Measurements from ENCODE around the gene KAT7.
A peak's percentile ranks its signal among the peaks of the same experiment; 100 is the strongest.
"Not testable (repeated sequence)": the region's sequence is repeated elsewhere in the genome, so short reads cannot be mapped to it uniquely, and the experiment has no call there.

The KAT7 gene

DNA sequence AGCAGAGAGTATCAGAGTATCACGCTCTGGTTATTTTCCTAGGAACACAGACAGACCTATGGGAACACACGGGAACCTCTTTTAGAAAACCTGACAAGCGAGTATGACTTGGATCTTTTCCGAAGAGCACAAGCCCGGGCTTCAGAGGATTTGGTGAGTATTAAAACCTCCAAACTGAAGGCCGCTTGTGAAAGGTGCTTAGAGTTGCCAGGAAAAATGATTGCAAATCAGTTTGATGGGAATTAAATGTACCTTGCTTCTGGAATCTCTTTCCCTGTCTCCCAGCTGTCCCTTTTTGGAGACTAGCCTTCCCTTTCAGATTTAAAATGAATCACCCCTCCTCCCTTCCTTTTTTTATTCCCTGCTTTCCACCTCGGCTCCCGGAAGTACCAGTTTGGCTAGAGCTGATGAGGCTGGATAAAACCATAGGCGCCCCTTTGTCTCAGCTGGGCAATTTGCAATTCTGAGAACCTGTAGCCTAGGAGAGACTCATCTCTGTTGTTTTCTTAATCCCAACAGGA lies 27.3 kb downstream of the KAT7 start:
- H3K4me3 Mint-ChIP-seq = no peak overlapping the region
- no peak for ATAC-seq
- H3K4me1 Mint-ChIP-seq = peaks cover 22% of the 10 kb centered on the region

DNA sequence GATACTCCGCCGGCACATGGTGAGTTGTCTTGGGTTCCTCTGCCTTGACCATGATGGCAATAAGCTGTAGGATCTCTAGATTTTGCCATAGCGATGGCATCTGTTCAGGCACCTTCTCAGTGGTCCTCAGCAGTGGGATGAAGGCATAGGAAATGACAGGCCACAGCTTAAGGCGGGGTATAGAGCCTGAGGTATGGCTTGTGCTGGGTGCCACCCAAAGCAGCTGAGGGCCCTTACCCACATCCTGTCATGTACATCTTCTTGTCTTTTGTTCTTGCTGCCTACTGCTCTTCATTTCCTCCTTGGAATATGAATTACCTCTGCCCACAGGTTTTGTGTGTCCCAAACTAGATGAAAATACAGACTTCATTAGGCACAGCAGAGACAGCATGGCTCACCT lies 29.5 kb downstream of the KAT7 start:
- Mint-ChIP-seq H3K36me3 (peaks cover 99% of the 10 kb centered on the region), H3K27ac (peak overlapping the region; percentile 62), H3K9me3 (no peaks in the 10 kb centered on the region), H3K4me1 (peaks cover 22% of the 10 kb centered on the region), H3K4me3 (no peak overlapping the region)
- peak in 1 of 2 donors; percentile 4 for DNase-seq (ENCODE audit: low spot score in 2 of 2)
- ATAC-seq = peak; percentile 100

More for the DNA sequence above, 27.3 kb downstream of the KAT7 start:
- Mint-ChIP-seq H3K9me3 (no peaks in the 10 kb centered on the region), H3K27ac (peak overlapping the region; percentile 71), H3K36me3 (peaks cover 99% of the 10 kb centered on the region)
- DNase-seq (ENCODE audit: low spot score in 2 of 2) = no peak

DNA sequence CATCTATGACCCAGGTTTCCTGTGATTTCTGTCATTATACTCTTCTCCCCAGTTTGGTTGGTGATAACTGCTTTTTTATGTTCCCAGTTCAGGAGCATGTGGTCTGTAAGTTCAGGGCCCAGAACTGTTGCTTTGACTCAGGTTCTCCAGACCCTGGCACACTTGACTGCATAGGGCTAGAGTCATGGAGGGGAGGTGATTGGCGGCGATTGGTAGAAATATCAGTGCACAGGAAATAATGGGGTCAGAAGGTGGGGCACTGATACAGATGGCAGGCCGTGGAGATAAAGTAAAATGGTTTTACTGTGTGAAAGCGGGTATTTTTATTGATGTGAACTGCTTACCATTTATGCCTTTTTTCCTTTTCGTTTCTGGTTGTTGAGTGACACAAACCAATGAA lies 30.7 kb downstream of the KAT7 start:
- Mint-ChIP-seq H3K4me1 (peaks cover 22% of the 10 kb centered on the region), H3K27ac (peak overlapping the region; percentile 62), H3K4me3 (no peak overlapping the region), H3K9me3 (no peaks in the 10 kb centered on the region), H3K36me3 (peaks cover 99% of the 10 kb centered on the region)
- no peak for ATAC-seq
- DNase-seq (ENCODE audit: low spot score in 2 of 2) = no peak

DNA sequence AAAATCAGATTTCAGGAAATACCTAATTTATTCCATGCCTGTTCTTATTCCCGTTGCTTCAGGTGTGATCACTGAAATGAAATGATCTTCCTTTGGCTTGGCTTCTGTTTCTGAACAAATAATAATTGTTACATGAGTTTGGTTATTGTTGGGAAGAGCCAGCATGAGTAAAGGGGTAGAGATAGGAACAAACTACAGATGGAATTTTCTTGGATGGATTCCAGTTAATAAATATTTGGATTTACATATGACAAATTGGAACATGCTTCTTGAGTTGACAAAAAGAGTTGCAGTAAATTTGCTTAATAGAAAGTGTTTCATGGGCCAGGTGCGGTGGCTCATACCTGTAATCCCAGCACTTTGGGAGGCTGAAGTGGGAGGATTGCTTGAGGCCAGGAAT lies 31.2 kb downstream of the KAT7 start:
- Mint-ChIP-seq H3K27ac (peak overlapping the region; percentile 62), H3K9me3 (no peaks in the 10 kb centered on the region), H3K4me1 (peaks cover 22% of the 10 kb centered on the region), H3K36me3 (peaks cover 99% of the 10 kb centered on the region), H3K4me3 (no peak overlapping the region)
- no peak for DNase-seq (ENCODE audit: low spot score in 2 of 2)
- ATAC-seq = no peak

DNA sequence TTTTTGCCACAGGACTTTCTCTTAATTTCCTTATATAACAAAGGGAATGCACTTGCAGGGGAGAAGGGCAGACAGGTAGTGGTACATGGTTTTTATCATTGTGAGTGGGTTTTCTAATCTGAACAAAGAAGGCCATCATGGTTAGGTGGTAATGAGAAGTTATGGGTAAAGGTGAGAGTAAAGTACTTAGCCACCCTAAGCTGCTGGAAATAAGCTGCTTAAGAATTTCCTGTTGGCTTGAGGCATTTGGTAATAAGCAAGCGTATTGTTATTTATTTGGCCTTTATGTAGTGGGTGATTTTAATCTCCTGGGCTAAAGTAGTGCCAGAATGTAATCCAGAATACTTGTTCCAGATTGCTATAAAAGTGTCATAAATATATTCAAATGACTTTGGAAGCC lies 32.3 kb downstream of the KAT7 start:
- Mint-ChIP-seq H3K9me3 (no peaks in the 10 kb centered on the region), H3K27ac (peak overlapping the region; percentile 72), H3K4me1 (peaks cover 22% of the 10 kb centered on the region), H3K36me3 (peaks cover 99% of the 10 kb centered on the region), H3K4me3 (no peak overlapping the region)
- DNase-seq (ENCODE audit: low spot score in 2 of 2) (no peak), ATAC-seq (no peak)

DNA sequence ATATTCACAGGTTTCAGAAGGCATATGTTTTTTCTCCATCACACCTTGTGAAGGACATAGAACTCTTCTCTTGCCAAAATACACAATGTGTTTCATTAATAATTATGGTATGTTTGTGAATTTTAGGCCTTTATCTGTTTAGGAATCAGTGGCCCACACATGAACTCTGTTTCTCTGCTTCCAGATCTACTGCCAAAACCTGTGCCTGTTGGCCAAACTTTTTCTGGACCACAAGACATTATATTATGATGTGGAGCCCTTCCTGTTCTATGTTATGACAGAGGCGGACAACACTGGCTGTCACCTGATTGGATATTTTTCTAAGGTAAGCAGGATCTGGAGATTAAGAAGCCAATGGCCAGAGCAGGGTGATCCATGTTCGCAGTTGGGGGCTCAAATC lies 33.0 kb downstream of the KAT7 start:
- Mint-ChIP-seq H3K27ac (peak overlapping the region; percentile 72), H3K4me1 (peaks cover 22% of the 10 kb centered on the region), H3K9me3 (no peaks in the 10 kb centered on the region), H3K4me3 (no peak overlapping the region), H3K36me3 (peaks cover 99% of the 10 kb centered on the region)
- DNase-seq (ENCODE audit: low spot score in 2 of 2) (no peak), ATAC-seq (no peak)

DNA sequence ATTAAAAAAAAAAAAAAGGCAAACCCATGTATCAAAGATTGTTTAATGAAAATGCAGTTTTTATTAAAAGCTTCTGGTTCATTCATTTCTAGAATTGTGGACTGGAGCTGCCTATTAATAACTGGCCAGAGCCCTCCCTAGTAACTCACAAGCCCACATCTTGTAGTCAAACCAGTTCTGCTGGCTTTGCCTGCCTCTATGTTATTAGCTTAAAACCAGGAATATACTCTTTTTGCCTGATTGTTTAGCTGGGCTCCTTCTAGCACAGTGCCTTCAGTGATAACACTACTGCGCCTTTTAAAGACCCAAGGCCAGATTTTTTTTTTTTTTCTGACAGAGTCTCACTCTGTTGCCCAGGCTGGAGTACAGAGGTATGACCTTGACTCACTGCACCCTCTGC lies 33.4 kb downstream of the KAT7 start:
- DNase-seq (ENCODE audit: low spot score in 2 of 2) (no peak), ATAC-seq (no peak)
- H3K4me1 Mint-ChIP-seq = peaks cover 22% of the 10 kb centered on the region
- no peaks in the 10 kb centered on the region for H3K9me3 Mint-ChIP-seq
- no peak overlapping the region for H3K27ac Mint-ChIP-seq
- peaks cover 99% of the 10 kb centered on the region for H3K36me3 Mint-ChIP-seq
- no peak overlapping the region for H3K4me3 Mint-ChIP-seq

DNA sequence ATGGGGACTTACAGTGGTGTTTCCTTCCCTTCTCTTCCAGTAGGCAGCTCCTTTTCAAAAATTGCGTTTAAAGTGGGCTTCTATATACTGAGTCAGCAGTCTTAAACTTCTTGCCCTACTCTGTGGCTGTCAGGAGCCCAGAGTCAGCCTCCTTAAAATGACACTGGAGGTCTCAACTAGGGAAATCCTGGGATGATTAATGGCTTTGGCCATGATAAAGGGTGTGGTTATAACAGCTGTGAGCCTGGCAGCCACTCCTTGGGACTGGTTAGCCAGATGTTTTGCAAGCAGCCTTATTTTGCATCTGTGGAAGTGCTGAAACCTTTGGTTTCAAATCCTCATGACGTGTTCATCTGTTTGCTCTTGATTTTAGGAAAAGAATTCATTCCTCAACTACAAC lies 34.3 kb downstream of the KAT7 start:
- H3K4me3 Mint-ChIP-seq = no peak overlapping the region
- H3K36me3 Mint-ChIP-seq = peaks cover 99% of the 10 kb centered on the region
- H3K9me3 Mint-ChIP-seq = no peaks in the 10 kb centered on the region
- no peak for DNase-seq (ENCODE audit: low spot score in 2 of 2)
- H3K4me1 Mint-ChIP-seq = peaks cover 14% of the 10 kb centered on the region
- ATAC-seq = no peak
- H3K27ac Mint-ChIP-seq = peak overlapping the region; percentile 30

DNA sequence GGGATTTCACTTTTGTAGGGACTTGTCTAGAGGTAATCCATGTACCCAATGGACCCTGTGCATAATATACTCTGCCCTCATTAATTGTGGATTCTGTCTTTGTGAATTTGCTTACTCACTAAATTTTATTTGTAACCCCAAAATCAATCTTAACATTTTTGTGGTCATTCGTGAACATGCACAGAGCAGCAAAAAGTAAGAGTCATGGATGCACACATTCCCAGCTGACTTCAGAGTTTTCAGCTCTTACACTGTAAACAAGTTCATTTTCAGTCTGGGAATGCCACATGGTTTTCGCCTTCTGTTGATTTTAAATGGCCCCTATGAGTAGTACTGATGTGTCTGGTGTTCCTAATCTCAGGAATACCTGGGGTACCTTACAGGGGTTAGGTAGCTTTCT lies 35.1 kb downstream of the KAT7 start:
- peak overlapping the region; percentile 30 for H3K27ac Mint-ChIP-seq
- H3K4me1 Mint-ChIP-seq = peaks cover 11% of the 10 kb centered on the region
- H3K9me3 Mint-ChIP-seq = no peaks in the 10 kb centered on the region
- ATAC-seq (no peak), DNase-seq (ENCODE audit: low spot score in 2 of 2) (no peak)
- peaks cover 99% of the 10 kb centered on the region for H3K36me3 Mint-ChIP-seq
- H3K4me3 Mint-ChIP-seq = no peak overlapping the region

DNA sequence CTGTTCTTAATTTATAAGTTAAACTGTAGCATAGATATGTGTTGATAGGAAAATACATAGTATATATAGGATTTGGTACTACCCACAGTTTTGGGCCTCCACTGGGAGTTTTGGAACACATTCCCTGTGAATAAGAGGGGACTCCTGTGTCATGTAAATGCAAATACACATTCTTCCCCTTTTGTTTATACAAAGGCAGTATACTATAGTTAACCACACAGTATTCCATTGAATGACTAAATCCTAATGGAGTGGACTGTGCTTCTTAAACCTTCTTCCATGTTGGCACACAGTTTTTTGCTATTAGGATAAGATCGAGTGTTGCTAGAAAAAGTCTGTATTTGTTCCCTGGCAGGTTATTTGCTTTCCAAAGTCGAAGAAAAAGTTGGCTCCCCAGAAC lies 37.2 kb downstream of the KAT7 start:
- Mint-ChIP-seq H3K4me1 (peaks cover 9% of the 10 kb centered on the region), H3K27ac (no peak overlapping the region), H3K4me3 (no peak overlapping the region), H3K36me3 (peaks cover 100% of the 10 kb centered on the region), H3K9me3 (no peaks in the 10 kb centered on the region)
- ATAC-seq = no peak
- DNase-seq (ENCODE audit: low spot score in 2 of 2) = no peak

DNA sequence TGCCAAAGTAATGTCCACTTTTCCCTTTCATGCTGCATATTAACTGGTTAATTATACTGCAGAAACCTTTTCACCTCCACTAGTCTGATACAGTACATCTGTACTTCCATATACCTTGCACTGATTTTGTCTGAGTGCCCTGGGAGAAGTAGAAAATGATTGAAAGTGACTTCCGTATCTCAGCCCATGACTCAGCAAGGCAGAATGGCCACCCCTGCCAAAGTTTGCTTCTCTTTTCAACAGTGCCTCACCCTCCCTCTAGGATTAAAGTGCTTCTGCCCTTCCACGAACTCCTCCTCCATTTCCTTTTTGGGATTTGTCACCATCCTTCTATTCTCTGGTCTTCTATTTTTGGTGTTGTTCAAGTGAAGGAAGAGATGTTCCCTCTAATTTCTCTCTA lies 39.8 kb downstream of the KAT7 start:
- H3K9me3 Mint-ChIP-seq; H3K4me1 Mint-ChIP-seq; ATAC-seq; H3K4me3 Mint-ChIP-seq; DNase-seq (ENCODE audit: low spot score in 2 of 2): not testable (repeated sequence)
- H3K36me3 Mint-ChIP-seq = peaks cover 92% of the 10 kb centered on the region
- H3K27ac Mint-ChIP-seq = peak overlapping the region; percentile 56

DNA sequence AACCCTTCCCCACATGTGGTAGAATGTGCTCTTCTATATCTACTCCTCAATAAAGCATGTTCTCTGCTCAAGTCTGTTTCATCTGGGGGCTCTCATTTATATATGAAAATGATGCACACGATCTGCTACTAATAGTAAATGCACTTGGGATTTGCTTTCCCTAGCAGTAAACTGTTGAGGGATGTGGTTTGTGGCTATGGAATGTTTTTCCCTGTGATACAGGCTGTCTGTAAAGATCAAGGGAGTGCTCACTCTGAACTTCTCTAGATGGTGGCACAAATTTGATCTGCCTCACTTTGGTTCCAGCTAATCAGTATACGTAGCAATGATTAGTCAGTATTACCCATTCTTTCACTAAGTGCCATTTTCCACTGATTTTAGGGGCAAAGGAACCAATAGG lies 40.5 kb downstream of the KAT7 start:
- peak overlapping the region; percentile 56 for H3K27ac Mint-ChIP-seq
- H3K4me3 Mint-ChIP-seq = no peak overlapping the region
- H3K36me3 Mint-ChIP-seq = peaks cover 92% of the 10 kb centered on the region
- H3K4me1 Mint-ChIP-seq = peaks cover 9% of the 10 kb centered on the region
- no peaks in the 10 kb centered on the region for H3K9me3 Mint-ChIP-seq
- no peak for DNase-seq (ENCODE audit: low spot score in 2 of 2)
- no peak for ATAC-seq

DNA sequence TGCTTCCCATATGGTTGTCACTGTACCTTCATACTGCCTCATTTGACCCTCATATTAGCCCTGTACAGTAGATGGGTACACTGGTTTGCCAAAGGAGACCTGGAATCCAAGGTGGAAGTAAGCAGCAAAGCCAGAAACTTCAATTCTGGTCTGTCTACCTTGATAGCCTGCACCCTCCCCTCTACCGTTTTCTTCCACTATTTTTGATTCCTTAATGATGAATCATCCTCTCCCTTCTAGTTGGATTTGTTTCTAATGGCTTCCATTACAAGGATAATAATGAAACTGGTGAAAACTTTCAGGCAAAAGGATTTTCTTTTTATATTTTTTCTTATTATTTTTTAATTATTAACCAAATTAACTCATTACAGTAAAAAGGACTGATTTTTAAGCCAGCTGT lies 42.1 kb downstream of the KAT7 start:
- no peak for ATAC-seq
- H3K36me3 Mint-ChIP-seq = peaks cover 86% of the 10 kb centered on the region
- H3K27ac Mint-ChIP-seq = no peak overlapping the region
- no peak overlapping the region for H3K4me3 Mint-ChIP-seq
- H3K4me1 Mint-ChIP-seq = peaks cover 9% of the 10 kb centered on the region
- H3K9me3 Mint-ChIP-seq = no peaks in the 10 kb centered on the region
- no peak for DNase-seq (ENCODE audit: low spot score in 2 of 2)

DNA sequence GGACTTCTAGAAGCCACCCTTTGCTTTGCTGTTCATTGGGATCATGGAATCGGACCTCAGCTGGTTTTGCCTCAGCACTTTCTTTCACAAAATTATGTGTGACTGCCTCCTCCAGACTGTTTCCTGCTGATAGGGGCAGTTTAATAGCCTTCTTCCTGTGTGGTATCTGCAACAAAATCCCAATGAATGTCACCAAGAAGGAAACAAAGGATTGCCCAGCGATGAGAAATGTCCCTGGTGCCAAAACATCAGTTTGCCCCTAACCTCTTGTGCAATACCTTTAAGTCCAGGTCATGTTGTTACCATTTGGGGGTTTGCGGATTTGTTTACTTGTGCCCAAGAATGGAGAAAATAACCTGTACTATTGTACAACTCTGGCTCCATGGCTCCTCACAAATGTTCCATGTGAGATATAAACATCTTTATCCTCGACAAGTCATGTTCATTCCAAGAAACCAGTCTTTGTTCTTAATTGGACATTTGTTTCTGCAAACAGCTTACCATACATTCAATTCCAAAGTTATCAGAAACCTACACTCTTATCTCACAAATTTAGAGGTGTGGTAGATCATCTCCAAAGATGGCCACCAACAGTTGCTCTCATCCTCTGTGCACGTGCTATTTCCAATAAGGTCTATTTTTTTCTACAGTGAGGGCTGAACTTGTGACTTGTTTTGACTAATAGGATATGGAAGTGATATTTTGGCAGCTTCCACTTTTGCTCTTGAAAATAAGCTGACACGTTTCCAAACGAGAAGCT lies 44.5 kb downstream of the KAT7 start:
- no peak overlapping the region for H3K4me3 Mint-ChIP-seq
- ATAC-seq = no peak
- peak overlapping the region; percentile 43 for H3K27ac Mint-ChIP-seq
- H3K9me3 Mint-ChIP-seq = no peaks in the 10 kb centered on the region
- DNase-seq (ENCODE audit: low spot score in 2 of 2) = no peak
- peaks cover 67% of the 10 kb centered on the region for H3K36me3 Mint-ChIP-seq
- H3K4me1 Mint-ChIP-seq = peaks cover 9% of the 10 kb centered on the region

DNA sequence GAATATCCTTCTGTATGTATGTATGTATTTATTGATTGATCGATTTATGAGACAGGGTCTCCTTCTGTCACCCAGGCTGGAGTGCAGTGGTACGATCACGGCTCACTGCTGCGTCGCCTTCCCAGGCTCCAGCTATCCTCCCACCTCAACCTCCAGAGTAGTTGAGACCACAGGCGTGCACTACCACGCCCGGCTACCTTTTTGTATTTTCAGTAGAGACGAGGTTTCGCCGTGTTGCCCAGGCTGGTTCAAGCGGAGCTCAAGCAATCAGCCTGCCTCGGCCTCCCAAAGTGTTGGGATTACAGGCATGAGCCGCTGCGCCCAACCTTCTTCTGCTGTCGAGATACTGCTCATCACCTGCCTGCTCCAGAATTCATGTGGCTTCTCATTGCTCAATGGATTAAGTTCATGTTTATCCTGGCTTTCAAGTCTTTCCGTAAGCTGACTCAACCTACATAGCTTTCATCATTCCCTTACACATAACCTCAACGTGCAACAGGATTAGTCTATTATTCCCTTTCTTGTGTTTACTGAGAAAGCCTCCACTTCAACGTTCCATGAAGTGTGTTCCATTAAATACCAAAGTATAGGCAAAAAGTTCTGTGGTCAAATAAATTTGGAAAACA lies 45.8 kb downstream of the KAT7 start:
- Mint-ChIP-seq H3K36me3 (peaks cover 55% of the 10 kb centered on the region), H3K27ac (no peak overlapping the region), H3K4me1 (peaks cover 6% of the 10 kb centered on the region), H3K4me3 (no peak overlapping the region), H3K9me3 (no peaks in the 10 kb centered on the region)
- ATAC-seq (no peak), DNase-seq (ENCODE audit: low spot score in 2 of 2) (no peak)

DNA sequence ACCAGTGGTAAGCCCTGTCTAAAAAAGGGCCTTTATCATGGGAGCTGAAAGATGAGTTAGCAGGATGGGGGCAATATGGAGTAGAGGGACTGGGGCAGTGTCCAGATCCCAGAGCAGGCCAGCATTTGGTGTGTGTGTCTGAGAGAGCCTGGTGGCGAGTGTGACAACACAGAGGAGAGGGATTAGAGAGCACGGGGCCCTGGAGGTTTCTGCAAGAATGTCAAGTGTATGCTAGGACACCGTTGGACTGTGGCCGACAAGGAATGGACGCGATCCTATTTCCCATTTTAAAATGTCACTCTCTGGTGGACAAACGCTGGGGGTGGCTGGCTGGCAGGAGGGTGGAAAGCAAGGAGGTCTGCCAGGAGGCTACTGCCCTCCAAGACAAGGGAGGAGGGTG lies 47.0 kb downstream of the KAT7 start:
- Mint-ChIP-seq H3K9me3 (no peaks in the 10 kb centered on the region), H3K4me1 (peaks cover 6% of the 10 kb centered on the region), H3K4me3 (no peak overlapping the region), H3K27ac (peak overlapping the region; percentile 2), H3K36me3 (peaks cover 43% of the 10 kb centered on the region)
- no peak for ATAC-seq
- no peak for DNase-seq (ENCODE audit: low spot score in 2 of 2)

Measured in stimulated activated effector memory CD8-positive, alpha-beta T cell treated with anti-CD3 and anti-CD28 coated beads, Interleukin-12 subunit alpha, Interleukin-12 subunit beta, amount 100 ng/mL, for 72 hours (primary cell).